BJ (cell line): Measurements from ENCODE around the gene MGST1. TPM values are rescaled to one million over a fixed set of nuclear protein-coding genes. Genes with fewer than 3 reads are reported as not detected.
"Not testable (repeated sequence)": the region's sequence is repeated elsewhere in the genome, so short reads cannot be mapped to it uniquely, and the experiment has no call there.

Experiments used
- CTCF ChIA-PET: fragments of 350-600 bp; formaldehyde crosslinking; extraction: SDS; loops from one replicate; lab custom pipeline; 2021; ENCODE audit warnings: antibody characterized with exemption, inconsistent platforms; lab: Yijun Ruan, JAX
- POLR2A ChIA-PET: fragments of 300-600 bp; sonication (Branson Sonifier 250); formaldehyde crosslinking; extraction: SDS; loops from one replicate; lab custom pipeline; 2021; ENCODE audit warnings: antibody characterized with exemption; lab: Charles Lee
- DNase-seq: peaks from one replicate; pipeline ENCODE4 v3.0.0-alpha.2; 2011; ENCODE audit warnings: low read depth
- H3K27me3 ChIP-seq: 2 replicates; pipeline ENCODE4 v1.6.0; 2011; ENCODE audit warnings: low read length; ENCODE audit not compliant: control insufficient read depth, insufficient read depth
- H3K36me3 ChIP-seq: 2 replicates; pipeline ENCODE4 v1.5.1; 2011; ENCODE audit warnings: low read length; ENCODE audit not compliant: control insufficient read depth, insufficient read depth
- H3K4me3 ChIP-seq: 2 replicates; pipeline ENCODE4 v1.5.1; 2011; ENCODE audit warnings: low read depth, mild to moderate bottlenecking, control low read depth, low read length
- CTCF ChIP-seq: IDR thresholded peaks from 2 replicates; pipeline ENCODE4 v1.5.1; 2011; ENCODE audit warnings: low read depth, mild to moderate bottlenecking, control low read depth, inconsistent platforms, low read length, moderate library complexity; ENCODE audit not compliant: insufficient read depth
- polyA plus RNA-seq: library from polyadenylated mRNA; depleted of rRNA; stranded (reverse); fragments of >200 nt; gene quantifications from 2 replicates; pipeline ENCODE4 v1.2.3, GENCODE V29; 2011; rRNA removed

MGST1 gene
- polyA plus RNA-seq, 1 experiment: 333 TPM

- H3K4me3 ChIP-seq: no peak overlapping the region
- no peaks in the 10 kb centered on the region for H3K27me3 ChIP-seq
- TF ChIP-seq CTCF: no peak
- POLR2A ChIA-PET: no interaction called here
- CTCF ChIA-PET: no interaction called here
- no peaks in the 10 kb centered on the region for H3K36me3 ChIP-seq
- DNase-seq: no peak
Measured at GRCh38 chr12:16399101-16399500, 51.7 kb downstream of the MGST1 start.

GRCh38 chr12:16401835-16402234, 54.4 kb downstream of the MGST1 start:
- DNase-seq, H3K36me3 ChIP-seq, H3K27me3 ChIP-seq, POLR2A ChIA-PET, CTCF ChIA-PET, H3K4me3 ChIP-seq: not testable (repeated sequence)

GRCh38 chr12:16407346-16407745, 59.9 kb downstream of the MGST1 start:
- CTCF ChIA-PET: interaction anchor here (0.6 kb wide), 1 partner anchor 525 kb away, joined by 3 read pairs; no protein-coding TSS in a partner anchor
- no peak for TF ChIP-seq CTCF
- no peak for DNase-seq
- H3K4me3 ChIP-seq: no peak overlapping the region
- no peaks in the 10 kb centered on the region for H3K36me3 ChIP-seq
- no peaks in the 10 kb centered on the region for H3K27me3 ChIP-seq
- POLR2A ChIA-PET: no interaction called here

Other genes starting within 250 kb of the MGST1 start
- gene SLC15A5, start 70.0 kb upstream of the MGST1 start, polyA plus RNA-seq: not detected in 2 replicates